GM18520 (cell line): Measurements from ENCODE around the gene TMEM178B.

Experiments
- ATAC-seq: cut with Tn5 transposase; IDR thresholded peaks from one replicate; pipeline ENCODE4 v1.9.1; 2021; ENCODE audit not compliant: unreplicated experiment

The TMEM178B gene

DNA sequence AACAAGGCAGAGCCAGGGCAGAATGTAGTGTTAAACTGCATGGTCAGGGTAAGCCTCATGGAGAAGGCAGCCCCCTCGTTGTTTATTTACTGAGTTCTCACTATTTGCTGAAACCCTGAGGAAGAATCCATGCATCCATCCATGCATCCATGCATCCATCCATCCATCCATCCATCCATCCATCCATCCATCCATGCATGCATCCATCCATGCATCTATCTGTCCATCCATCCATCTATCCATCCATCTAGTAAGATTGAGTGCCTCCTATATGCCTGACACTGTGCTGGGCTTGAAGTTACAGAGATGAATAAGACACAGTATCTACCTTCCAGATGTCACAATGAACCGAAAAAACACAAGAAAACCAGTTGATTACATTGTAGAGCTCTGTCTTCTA lies 275.9 kb downstream of the TMEM178B start:
- no peak for ATAC-seq

DNA sequence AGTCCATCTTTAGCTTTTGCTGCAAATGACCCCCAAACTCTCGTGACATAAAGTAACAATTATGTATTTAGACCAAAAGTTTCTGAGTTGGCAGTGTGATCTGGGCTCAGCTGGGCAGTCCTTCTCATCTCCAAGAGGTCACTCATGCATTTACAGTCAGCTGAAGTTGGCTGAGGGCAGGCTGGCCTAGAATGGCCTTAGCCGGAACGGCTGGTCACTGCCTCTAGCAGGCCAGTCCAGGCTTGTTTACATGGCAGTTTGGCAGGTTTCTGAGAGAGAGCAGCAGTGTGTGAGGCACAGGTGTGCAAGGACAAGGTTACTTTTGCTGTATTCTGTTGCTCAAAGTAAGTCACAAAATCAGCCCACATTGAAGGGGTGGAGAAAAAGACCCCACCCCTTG lies 277.3 kb downstream of the TMEM178B start:
- no peak for ATAC-seq

DNA sequence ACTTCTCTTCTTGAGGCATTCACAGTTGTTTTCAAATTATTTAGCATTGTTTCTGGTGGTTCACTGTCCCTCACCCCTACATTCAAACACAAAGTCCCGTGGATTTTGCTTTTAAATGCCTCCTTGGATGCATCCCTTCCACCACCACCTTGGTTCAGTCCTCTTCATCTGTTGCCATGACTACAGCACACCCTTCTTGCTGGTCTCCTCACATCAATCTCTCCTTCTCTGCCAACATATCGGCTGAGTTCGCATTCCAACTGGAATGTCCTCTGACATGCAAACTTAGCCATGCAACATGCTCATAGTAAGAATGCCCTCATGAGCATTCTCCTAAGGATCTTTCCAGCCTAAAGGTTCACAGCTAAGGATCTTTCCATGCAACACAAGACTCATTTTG lies 279.1 kb downstream of the TMEM178B start:
- ATAC-seq: no peak

DNA sequence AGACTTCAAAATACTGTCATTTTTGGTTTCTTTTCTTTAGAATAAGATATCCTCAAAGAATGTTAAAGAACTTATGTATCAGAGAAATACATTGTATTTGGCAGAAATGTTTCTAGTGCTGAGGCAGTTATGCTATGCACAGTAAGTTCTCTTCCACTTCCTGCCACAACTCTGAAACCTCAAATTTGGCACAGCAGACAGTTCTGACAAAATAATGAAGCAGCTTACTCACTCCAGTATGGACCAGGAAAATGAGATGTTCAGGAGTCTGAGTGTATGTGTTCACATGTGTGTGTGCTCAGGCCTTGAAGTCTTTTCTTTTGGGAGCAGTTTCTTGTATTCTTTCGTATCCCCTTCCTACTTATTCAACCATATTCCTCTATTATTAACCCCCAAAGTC lies 280.4 kb downstream of the TMEM178B start:
- no peak for ATAC-seq

DNA sequence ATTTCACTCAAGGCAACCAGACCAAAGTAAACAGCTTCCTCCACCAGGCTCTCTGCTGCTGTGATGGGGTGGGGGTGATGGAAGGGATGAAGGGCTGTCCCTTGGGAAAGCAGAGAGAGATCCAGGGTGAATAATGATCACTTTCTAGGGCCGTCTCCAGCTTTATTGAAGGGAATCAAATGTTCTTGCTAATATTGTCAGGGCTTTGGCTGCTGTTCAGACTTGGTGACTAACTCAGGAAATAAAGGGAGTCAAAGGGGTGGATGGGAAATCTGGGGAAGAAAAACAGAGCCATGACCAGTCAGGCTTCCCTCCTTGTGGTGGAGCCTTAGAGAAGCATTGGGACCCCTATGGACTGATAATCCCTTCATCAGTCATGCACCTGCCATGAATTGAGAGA lies 281.2 kb downstream of the TMEM178B start:
- ATAC-seq: no peak

DNA sequence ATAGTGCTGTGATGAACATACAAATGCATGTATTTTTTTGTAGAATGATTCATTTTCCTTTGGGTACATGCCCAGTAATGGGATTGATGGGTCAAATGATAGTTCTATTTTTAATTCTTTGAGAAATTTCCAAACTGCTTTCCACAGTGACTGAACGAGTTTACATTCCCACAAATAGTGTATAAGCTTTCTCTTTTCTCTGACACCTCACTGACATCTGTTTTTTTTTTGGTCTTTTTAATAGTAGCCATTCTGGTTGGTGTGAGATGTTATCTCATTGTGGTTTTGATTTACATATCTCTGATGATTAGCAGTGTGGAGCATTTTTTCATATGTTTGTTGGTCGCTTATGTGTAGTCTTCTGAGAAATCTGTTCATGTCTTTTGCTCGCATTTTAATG lies 282.3 kb downstream of the TMEM178B start:
- no peak for ATAC-seq

DNA sequence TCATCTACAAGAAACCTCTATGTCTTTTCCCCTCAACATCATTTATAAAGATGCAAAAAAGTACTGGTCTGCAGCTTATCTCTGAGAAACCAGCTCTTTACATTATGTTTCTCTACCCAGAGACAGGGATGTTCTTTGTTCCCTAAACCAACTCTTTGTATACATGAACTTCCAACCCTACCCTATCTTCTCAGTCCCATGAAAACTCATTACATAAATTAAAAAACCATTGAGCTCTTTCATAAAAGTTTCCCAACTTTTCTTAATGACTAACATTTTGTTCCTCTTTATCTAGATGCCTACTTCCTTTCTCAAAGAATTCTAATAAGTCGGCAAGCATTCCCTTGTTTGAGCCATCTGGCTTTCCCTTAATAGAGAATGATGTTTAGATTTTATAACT lies 284.5 kb downstream of the TMEM178B start:
- no peak for ATAC-seq

- no peak for ATAC-seq
Measured at GRCh38 chr7:141359262-141359661, 285.4 kb downstream of the TMEM178B start.

- ATAC-seq: no peak
Measured at GRCh38 chr7:141359740-141360415, 286.0 kb downstream of the TMEM178B start.

DNA sequence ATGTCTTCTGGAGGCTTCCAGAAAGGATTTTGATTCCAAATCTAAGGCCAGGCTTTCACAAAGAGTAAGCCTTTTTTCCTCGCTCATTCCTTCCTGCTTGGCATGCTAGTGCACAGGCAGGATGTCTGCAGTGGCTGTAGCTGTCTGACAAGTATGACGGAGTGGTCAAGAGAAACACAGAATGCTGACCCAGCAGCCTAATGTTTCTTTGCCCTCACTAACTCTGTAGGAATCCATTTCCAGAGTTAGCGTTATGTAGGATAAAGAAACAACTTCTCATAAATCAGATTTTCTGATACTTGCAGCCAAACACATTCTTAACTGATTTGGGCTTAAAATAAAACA lies 286.5 kb downstream of the TMEM178B start:
- no peak for ATAC-seq

- no peak for ATAC-seq
Measured at GRCh38 chr7:141360803-141361202, 286.9 kb downstream of the TMEM178B start.

- ATAC-seq: no peak
Measured at GRCh38 chr7:141361479-141361878, 287.6 kb downstream of the TMEM178B start.

DNA sequence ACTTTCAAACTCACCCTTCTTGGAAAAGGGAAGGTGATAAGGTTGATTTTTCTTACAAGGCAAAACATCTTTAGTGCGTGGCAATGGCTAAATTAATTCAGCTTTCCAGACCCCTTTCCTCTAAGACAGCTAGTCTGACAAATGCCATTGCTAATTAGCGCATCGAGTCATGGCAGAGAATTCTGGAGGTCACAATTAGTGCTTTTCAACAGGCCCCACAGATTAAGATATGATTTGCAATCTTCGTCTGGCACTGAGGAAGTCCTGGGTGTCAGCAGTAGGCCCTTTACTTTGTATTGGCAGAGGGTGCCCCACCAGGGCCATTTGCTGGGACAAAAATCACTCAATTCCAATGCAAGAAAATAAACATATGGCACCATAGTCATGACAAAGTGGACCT lies 288.1 kb downstream of the TMEM178B start:
- ATAC-seq: no peak

DNA sequence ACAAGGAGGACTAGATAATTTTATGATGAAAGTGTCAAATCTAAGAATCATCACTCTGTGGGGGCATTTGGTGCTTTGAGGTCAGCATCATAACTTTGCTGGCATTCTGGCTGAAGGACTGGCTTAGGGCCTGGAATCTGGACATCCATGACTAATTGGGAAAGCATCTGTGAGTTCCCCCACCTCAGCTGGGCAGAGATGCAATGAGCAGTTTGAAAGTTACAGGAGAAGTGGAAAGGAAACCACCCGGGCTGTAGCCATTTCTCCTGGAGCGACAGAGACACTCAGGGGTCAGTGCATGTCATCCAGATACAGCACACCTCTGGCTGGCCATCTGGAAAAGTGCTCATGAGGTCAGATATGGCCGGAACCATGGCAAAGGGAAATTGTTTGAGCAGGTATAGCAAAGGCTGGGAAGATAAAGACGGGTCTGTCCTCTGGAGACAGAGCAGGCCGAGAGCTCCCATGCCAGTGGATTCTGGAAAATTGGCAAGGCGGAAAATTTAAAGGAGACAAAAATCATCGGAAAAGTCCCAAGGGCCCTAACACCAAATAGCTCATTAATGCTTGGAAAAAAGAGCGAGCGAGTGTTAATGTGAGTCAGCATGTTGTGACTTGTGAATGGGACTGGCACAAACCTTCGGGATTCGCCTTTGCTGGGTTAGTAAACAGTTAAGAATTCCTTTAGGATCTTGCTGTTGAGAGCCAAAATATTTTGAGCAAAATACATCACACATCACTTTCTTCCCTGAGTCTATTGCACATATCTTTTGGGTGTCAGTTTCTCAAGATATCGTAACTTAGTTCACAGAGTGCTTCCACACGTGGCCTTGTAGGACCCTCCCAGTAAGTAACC lies 288.9 kb downstream of the TMEM178B start:
- no peak for ATAC-seq

DNA sequence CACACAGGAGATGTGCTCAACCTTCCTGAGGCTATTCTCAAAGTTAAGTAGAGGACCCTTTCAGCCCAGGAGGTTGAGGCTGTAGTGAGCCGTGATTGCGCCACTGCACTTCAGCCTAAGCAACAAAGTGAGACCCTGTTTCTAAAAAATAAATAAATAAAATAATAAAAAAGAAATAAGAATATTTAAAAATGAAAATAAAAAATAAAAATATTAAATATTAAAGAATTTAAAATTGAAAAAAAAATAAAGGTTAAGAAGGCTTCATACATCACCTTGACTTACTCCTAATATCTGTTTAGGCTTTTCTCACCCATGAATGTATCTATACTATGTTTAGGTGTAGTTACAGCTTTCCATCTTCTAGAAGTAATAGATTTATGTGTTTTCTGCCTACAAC lies 289.9 kb downstream of the TMEM178B start:
- ATAC-seq: no peak

DNA sequence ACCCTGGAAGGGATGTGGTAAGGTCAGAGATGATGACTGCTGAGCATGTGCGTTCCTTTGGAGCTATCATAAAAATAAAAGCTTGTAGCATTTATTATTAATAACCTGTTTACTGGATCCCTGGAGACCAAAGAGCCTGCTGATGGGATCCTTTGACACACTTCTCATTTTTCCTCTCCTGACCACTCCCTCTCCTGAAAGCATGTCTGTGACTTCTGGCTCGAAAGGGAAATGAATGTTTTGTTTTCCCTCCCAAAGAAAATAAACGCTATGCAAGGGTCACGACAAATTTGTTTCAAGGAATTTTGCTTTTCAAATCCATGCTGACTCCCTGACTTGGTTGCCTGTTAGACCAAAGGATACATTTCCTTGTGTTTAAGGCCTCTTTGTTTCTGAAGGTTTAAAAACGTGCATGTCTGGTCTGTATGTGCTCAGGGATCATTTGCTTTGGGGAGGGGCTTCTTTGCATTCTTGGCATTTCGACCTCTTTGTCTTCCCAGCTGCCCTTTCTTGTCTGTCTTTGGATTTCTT lies 292.3 kb downstream of the TMEM178B start:
- ATAC-seq: no peak

DNA sequence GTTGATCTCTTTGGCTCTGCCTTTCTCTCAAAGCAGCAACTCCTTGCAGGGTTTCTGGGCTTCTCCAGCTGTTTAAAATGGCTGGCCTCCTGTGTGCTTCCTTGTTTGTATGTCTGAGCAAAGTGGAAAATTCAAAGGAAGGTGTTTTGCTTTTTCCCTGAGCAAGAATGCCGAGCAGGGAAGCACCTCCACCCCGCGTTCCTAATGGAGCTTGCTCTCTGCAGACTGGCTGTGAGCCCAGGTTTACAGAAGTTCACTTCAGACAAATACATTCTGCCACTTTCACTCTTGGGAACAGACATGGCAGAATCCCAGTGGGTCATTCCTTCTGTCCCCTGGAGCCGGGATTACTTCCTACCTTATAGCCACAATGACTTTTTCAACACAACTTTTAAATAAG lies 295.6 kb downstream of the TMEM178B start:
- no peak for ATAC-seq

- ATAC-seq: no peak
Measured at GRCh38 chr7:141370178-141370577, 296.3 kb downstream of the TMEM178B start.

DNA sequence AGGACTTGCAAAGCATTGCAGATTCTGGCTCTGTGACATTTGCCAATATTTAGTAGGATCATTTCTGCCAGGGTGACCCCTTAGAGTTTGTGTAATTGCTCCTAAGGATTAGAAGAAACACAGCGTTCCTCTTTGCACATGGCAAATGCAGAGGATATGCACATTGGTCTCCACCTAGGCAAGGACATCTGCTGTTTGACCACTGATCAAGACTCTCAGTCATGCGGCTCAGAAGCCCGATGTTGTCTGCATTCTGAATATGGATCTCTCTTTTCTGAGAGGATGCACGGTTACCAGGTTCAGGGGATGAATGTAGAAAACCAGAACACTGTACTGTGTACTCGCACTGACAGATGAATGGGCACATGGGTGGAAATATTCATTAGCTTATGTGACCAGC lies 296.8 kb downstream of the TMEM178B start:
- ATAC-seq: no peak

GRCh38 chr7:141374425-141374824 lies 300.6 kb downstream of the TMEM178B start:
- ATAC-seq: no peak

GRCh38 chr7:141375442-141375841 lies 301.6 kb downstream of the TMEM178B start:
- no peak for ATAC-seq

GRCh38 chr7:141377906-141378305 lies 304.0 kb downstream of the TMEM178B start:
- no peak for ATAC-seq
